ENCODE measurements around the gene SMIM8.
A peak's percentile ranks its signal among the peaks of the same experiment; 100 is the strongest.

The SMIM8 gene

GRCh38 chr6:87351583-87351982 is 29.2 kb downstream of the SMIM8 start:
- no peaks in the 10 kb centered on the region for H3K4me1 ChIP-seq
- H3K9me3 ChIP-seq: no peaks in the 10 kb centered on the region
- no peak overlapping the region for H3K9ac ChIP-seq
- H3K27ac ChIP-seq: no peak overlapping the region
- no peak overlapping the region for H3K4me2 ChIP-seq
- H3K27me3 ChIP-seq: no peaks in the 10 kb centered on the region
- H3K4me3 ChIP-seq: no peak overlapping the region
- H4K20me1 ChIP-seq: no peaks in the 10 kb centered on the region
- TF ChIP-seq Cebpa-rat (IDR thresholded peaks at IDR 0.05): no peak
- H3K36me3 ChIP-seq: no peaks in the 10 kb centered on the region

GRCh38 chr6:87356181-87356580 is 33.8 kb downstream of the SMIM8 start:
- H3K4me2 ChIP-seq: no peak overlapping the region
- no peaks in the 10 kb centered on the region for H3K27me3 ChIP-seq
- no peak for TF ChIP-seq Cebpa-rat (IDR thresholded peaks at IDR 0.05)
- no peak overlapping the region for H3K9ac ChIP-seq
- H3K9me3 ChIP-seq: no peaks in the 10 kb centered on the region
- no peak overlapping the region for H3K27ac ChIP-seq
- no peaks in the 10 kb centered on the region for H3K4me1 ChIP-seq
- no peak overlapping the region for H3K4me3 ChIP-seq
- H3K36me3 ChIP-seq: no peaks in the 10 kb centered on the region
- H4K20me1 ChIP-seq: no peaks in the 10 kb centered on the region

GRCh38 chr6:87357479-87358196 is 35.2 kb downstream of the SMIM8 start:
- TF ChIP-seq Cebpa-rat (IDR thresholded peaks at IDR 0.05): no peak
- no peaks in the 10 kb centered on the region for H3K4me1 ChIP-seq
- no peaks in the 10 kb centered on the region for H3K27me3 ChIP-seq

GRCh38 chr6:87364602-87365252 is 42.3 kb downstream of the SMIM8 start:
- H3K36me3 ChIP-seq: no peaks in the 10 kb centered on the region
- no peak overlapping the region for H3K4me3 ChIP-seq
- H3K4me2 ChIP-seq: no peak overlapping the region
- no peaks in the 10 kb centered on the region for H4K20me1 ChIP-seq
- no peak overlapping the region for H3K9ac ChIP-seq
- no peaks in the 10 kb centered on the region for H3K27me3 ChIP-seq
- TF ChIP-seq Cebpa-rat (IDR thresholded peaks at IDR 0.05): no peak
- H3K27ac ChIP-seq: no peak overlapping the region
- no peaks in the 10 kb centered on the region for H3K4me1 ChIP-seq
- peaks cover 26% of the 10 kb centered on the region for H3K9me3 ChIP-seq

More at GRCh38 chr6:87357479-87358196, 35.2 kb downstream of the SMIM8 start:
- H3K36me3 ChIP-seq: no peaks in the 10 kb centered on the region
- no peak overlapping the region for H3K27ac ChIP-seq
- no peak overlapping the region for H3K4me3 ChIP-seq
- H3K9ac ChIP-seq: no peak overlapping the region
- no peaks in the 10 kb centered on the region for H3K9me3 ChIP-seq
- no peak overlapping the region for H3K4me2 ChIP-seq
- H4K20me1 ChIP-seq: no peaks in the 10 kb centered on the region

- TF ChIP-seq Cebpa-rat (IDR thresholded peaks at IDR 0.05): no peak
- H3K27me3 ChIP-seq: no peaks in the 10 kb centered on the region
- no peaks in the 10 kb centered on the region for H3K4me1 ChIP-seq
These were observed 43.9 kb downstream of the SMIM8 start for GRCh38 chr6:87366072-87366827.

GRCh38 chr6:87366899-87367298 is 44.5 kb downstream of the SMIM8 start:
- Histone ChIP-seq H3K27me3 (no peaks in the 10 kb centered on the region), H3K9ac (no peak overlapping the region), H4K20me1 (no peaks in the 10 kb centered on the region), H3K36me3 (no peaks in the 10 kb centered on the region), H3K9me3 (peaks cover 26% of the 10 kb centered on the region), H3K4me1 (no peaks in the 10 kb centered on the region), H3K27ac (no peak overlapping the region), H3K4me3 (no peak overlapping the region), H3K4me2 (no peak overlapping the region)
- no peak for TF ChIP-seq Cebpa-rat (IDR thresholded peaks at IDR 0.05)

More at GRCh38 chr6:87366072-87366827, 43.9 kb downstream of the SMIM8 start:
- H3K36me3 ChIP-seq: no peaks in the 10 kb centered on the region
- H3K9me3 ChIP-seq: peaks cover 26% of the 10 kb centered on the region
- no peak overlapping the region for H3K4me3 ChIP-seq
- H4K20me1 ChIP-seq: no peaks in the 10 kb centered on the region
- H3K4me2 ChIP-seq: no peak overlapping the region
- no peak overlapping the region for H3K9ac ChIP-seq
- no peak overlapping the region for H3K27ac ChIP-seq

- Histone ChIP-seq H4K20me1 (no peaks in the 10 kb centered on the region), H3K4me2 (no peak overlapping the region), H3K27me3 (no peaks in the 10 kb centered on the region), H3K4me1 (peaks cover 21% of the 10 kb centered on the region), H3K36me3 (no peaks in the 10 kb centered on the region), H3K9me3 (peaks cover 11% of the 10 kb centered on the region), H3K27ac (no peak overlapping the region), H3K4me3 (no peak overlapping the region), H3K9ac (no peak overlapping the region)
- no peak for TF ChIP-seq Cebpa-rat (IDR thresholded peaks at IDR 0.05)
These were observed 51.0 kb downstream of the SMIM8 start for GRCh38 chr6:87373377-87373776.

GRCh38 chr6:87375315-87375714 is 52.9 kb downstream of the SMIM8 start:
- no peak overlapping the region for H3K9ac ChIP-seq
- no peak overlapping the region for H3K4me3 ChIP-seq
- no peak overlapping the region for H3K4me2 ChIP-seq
- H3K27ac ChIP-seq: no peak overlapping the region
- peaks cover 4% of the 10 kb centered on the region for H3K9me3 ChIP-seq
- no peaks in the 10 kb centered on the region for H3K27me3 ChIP-seq
- peaks cover 40% of the 10 kb centered on the region for H3K4me1 ChIP-seq
- no peaks in the 10 kb centered on the region for H4K20me1 ChIP-seq
- TF ChIP-seq Cebpa-rat (IDR thresholded peaks at IDR 0.05): no peak
- no peaks in the 10 kb centered on the region for H3K36me3 ChIP-seq

- H3K36me3 ChIP-seq: no peaks in the 10 kb centered on the region
- 0 out of 2 replicates have a peak overlapping the region, but pooled peaks have one; percentile 30 for H3K4me2 ChIP-seq
- peaks cover 40% of the 10 kb centered on the region for H3K4me1 ChIP-seq
- no peak for TF ChIP-seq Cebpa-rat (IDR thresholded peaks at IDR 0.05)
- H3K4me3 ChIP-seq: no peak overlapping the region
- H3K27ac ChIP-seq: no peak overlapping the region
- no peaks in the 10 kb centered on the region for H3K27me3 ChIP-seq
- no peak overlapping the region for H3K9ac ChIP-seq
- H4K20me1 ChIP-seq: no peaks in the 10 kb centered on the region
- H3K9me3 ChIP-seq: peaks cover 4% of the 10 kb centered on the region
These were observed 54.3 kb downstream of the SMIM8 start for GRCh38 chr6:87376643-87377042.

GRCh38 chr6:87378947-87379346 is 56.6 kb downstream of the SMIM8 start:
- TF ChIP-seq Cebpa-rat (IDR thresholded peaks at IDR 0.05): no peak
- Histone ChIP-seq H3K27ac (peak overlapping the region; percentile 64), H3K9me3 (no peaks in the 10 kb centered on the region), H3K4me2 (peak overlapping the region; percentile 59), H3K4me1 (peaks cover 40% of the 10 kb centered on the region), H3K4me3 (peak overlapping the region; percentile 18; the same call in 1 of the 2 replicates), H3K36me3 (no peaks in the 10 kb centered on the region), H3K27me3 (no peaks in the 10 kb centered on the region), H3K9ac (no peak overlapping the region), H4K20me1 (no peaks in the 10 kb centered on the region)

Data from BLaER1 (cell line).